HG02885 (cell line): ENCODE data around the gene RAVER1.
"Not testable (repeated sequence)": the region's sequence is repeated elsewhere in the genome, so short reads cannot be mapped to it uniquely, and the experiment has no call there.

Experiments
- ATAC-seq: cut with Tn5 transposase; IDR thresholded peaks from one replicate; pipeline ENCODE4 v1.9.1; 2021; ENCODE audit warnings: mild to moderate bottlenecking; ENCODE audit not compliant: unreplicated experiment, poor library complexity

Gene RAVER1

GRCh38 chr19:10352764-10353671, 19.7 kb upstream of the RAVER1 start:
- ATAC-seq: no peak

DNA sequence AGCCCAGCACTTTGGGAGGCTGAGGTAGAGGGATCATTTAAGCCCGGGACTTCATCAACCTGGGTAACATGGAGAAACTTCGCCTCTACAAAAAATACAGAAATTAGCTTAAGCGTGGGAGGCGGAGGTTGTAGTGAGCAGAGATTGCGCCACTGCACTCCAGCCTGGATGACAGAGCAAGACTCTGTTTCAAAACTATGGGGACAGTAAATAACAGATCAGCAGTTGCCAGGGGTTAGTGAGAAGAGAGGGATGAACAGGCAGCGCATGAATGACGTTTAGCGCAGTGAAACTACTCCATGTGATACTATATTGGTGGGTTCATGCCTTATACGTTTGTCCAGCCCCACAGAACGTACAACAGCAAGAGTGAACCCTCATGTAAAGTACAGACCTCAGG, 13.2 kb upstream of the RAVER1 start:
- no peak for ATAC-seq

- ATAC-seq: no peak
These were observed 11.5 kb upstream of the RAVER1 start for GRCh38 chr19:10344780-10345179.

GRCh38 chr19:10343495-10343894, 10.2 kb upstream of the RAVER1 start:
- ATAC-seq: no peak

- ATAC-seq: no peak
These were observed 6.6 kb upstream of the RAVER1 start for GRCh38 chr19:10339977-10340376.

DNA sequence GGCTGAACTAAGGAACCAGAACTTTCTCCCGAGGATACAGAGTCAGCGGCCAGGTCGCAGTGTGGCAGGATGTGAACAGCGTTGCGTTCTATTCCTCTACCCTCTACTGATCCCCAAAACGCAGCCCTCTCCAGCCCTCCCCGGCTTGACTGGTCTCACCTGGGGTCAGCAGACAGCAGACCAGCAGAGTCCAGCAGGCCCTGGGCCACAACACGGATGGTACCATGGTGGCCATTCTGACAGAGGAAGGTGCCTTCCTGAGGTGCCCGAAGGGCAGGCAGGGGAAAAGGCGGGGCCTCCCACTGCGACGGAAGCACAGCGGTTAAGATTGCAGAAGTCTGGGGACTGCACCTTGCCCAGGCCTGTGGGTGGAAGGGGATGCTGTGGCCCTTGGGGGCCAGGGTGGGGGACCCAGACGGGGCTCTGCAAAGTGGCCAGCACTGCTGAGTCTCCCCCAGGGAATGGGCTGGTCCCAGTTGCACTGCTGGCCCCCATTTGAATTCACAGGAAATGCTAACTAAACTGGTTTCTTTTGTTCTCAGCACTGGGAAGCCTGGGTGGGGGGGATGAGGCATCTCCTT, 6.1 kb upstream of the RAVER1 start, which contains the start of gene ICAM3:
Gene ICAM3 (minus strand): TSS at position 245 of the 581 bp plus-strand sequence. CDS start 10 bp downstream, at position 235.
- ATAC-seq: peak; percentile 71

DNA sequence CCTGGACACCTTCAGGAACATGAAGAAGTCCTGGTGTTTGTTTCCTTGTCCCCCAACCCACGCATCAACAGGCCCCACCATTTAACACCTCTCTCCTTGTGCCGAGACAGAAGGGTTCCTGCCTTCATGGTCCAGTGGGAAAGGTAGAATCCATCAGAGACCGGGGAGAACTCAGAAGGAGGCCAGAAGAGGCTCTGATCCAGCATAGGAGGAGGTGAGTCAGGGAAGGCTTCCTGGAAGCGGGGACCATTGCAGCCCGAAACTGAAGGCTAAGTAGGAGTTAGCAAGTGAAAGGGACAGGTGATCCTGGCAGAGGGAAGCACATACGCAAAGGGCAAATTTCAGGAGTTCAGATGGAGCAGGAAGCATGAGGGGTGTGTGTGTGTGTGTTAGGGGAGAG, 5.6 kb upstream of the RAVER1 start:
- ATAC-seq: no peak

GRCh38 chr19:10336725-10337124, 3.4 kb upstream of the RAVER1 start:
- ATAC-seq: not testable (repeated sequence)

GRCh38 chr19:10335352-10335985, 2.1 kb upstream of the RAVER1 start:
- ATAC-seq: no peak

GRCh38 chr19:10334588-10335351, 1.4 kb upstream of the RAVER1 start:
- ATAC-seq: no peak

- ATAC-seq: peak; percentile 13
These were observed 644 bp upstream of the RAVER1 start for GRCh38 chr19:10333758-10334587.

DNA sequence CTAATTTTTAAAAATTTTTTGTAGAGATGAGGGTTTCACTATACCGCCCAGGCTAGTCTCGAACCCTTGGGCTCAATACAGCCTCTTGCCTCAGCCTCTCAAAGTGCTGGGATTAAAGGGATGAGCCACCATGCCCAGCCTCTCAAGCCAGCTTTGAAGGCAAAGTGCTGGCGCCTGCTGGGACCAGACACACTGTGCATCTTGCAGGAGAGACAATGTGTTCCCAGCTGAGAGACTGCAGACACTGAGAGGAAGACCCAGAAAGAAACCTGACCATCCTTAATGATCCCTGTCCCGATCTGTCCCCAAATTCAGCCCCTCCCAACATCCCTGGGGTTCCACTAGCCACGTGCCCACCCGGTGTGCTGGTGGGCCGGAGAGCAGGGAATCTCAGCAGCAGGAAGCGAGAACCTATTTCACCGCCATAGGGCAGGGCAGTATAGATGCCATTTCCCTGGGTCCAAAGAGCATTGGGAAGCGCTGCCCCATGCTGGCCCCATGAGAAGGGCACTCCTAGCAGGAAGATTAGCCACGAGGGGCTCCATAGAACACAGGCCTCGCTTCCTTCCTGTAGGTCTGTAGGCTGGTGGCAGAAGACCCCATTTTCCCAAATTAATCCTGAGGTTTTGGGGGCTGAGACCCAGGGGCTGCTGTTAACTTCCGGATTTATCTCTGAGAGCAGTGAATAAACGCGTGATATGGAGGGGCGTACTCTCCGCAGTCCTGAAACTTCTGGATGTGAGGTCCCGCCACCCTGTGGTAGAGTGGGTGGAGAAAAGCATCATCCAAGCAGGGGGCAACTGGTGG, 968 bp downstream of the RAVER1 start:
- no peak for ATAC-seq

DNA sequence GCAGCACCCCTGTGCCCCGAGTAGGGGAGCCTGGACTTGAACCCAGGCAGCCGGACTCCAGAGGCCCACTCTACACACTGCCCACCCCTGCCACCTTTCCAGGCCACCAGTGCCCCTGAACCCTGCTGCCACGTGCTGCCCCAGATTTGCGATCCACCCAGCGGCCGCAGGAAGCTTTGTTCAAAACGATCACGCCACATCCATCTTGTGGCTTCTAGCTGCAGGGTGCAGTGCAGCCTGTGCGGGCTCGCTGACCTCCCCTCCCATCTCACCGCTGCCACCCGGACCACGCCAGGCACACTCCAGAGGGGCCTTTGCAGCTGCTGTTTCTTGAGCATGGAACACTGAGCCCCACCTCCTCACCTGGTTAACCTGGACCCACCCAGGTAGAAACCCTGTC, 3.8 kb downstream of the RAVER1 start:
- no peak for ATAC-seq

- ATAC-seq: no peak
These were observed 4.5 kb downstream of the RAVER1 start for GRCh38 chr19:10328558-10329429.

GRCh38 chr19:10327793-10328192, 5.5 kb downstream of the RAVER1 start:
- no peak for ATAC-seq

- ATAC-seq: no peak
These were observed 7.6 kb downstream of the RAVER1 start for GRCh38 chr19:10325732-10326131.

DNA sequence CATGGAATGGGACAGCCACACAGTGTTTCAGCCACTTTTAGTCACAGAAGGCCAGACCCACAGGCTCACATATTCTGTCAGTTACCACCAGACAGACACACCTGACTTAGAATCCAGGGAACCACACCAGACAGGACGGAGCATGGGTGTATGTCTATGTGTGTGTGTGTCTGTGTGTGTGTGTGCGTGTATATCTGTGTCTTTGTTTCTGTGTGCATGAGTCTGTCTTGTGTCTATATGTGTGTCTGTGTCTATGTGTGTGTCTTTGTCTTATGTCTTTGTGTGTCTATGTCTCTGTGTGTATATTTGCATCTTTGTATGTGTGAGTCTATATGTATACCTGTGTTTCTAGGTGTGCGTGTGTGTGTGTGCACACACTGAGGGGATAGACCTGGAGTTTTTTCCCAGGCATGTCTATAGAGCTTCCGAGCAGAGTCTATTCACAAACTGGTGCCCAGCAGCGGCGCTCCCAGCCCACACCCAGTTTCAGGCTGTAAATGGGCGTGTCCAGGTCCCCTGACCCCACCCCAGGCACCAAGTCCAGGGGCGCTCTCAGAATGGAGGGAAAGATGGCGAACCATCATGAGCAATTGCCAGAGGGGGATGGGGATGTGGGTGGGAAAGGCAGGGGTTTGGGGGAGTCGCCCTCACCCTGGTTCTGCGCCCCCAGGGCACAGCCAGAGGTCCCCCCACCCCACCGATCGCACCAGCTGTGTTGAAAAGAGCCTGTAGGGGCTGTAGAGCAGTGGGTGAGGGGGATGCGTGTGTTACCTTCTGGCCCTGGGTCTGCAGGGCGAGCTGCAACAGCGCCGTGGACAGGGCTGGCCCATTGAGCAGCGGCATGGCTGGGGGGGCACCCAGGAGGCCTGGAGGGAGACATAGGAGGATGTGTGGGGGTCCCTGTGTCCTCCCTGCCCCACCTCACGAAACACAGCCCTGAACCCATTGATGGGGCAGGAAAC, 11.2 kb downstream of the RAVER1 start:
- ATAC-seq: no peak
